Measurements from ENCODE around the gene IFRD2.
A peak's percentile ranks its signal among the peaks of the same experiment; 100 is the strongest.

The IFRD2 gene

DNA sequence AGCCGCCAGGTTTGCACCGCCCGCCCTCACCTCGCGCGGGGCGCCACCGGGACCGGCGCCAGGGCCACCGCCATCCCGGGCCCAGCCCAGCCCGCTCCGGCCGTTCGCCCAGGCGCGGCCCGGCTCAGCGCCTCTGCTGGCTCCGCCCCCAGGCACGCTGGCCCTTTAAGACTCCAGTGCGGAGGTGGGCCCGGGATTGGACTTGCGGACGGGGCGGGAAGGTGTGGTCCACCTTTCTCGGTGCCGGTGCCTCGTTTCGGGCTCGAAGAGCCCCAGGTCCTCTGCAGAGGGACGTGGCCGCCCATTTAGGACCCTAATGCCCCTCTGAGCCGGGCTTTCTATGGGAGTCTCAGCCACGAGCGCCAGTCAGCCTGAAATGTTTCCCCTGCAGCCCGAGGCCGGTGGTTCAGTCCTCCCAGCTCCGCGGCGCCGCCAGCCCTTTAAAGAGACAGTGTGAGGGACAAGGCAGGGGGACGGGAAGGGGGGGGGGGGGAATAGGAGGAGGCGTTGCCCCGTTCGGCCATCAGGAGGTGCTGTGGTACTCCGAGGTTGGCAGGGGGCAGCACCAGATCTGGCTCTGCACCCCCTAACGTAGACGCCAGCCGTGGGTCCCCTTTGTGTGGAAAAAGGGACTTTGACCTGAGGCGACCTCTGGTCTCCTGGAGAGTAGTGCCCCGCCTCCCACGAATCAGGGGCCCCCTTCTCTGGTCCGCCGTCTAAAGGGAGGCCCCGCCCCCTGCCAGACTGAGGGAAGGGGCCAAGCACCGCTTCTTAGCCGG, 29.3 kb upstream of the IFRD2 start:
- DNase-seq (ENCODE audit: low read depth, low spot score), result peak; percentile 45
- peaks cover 15% of the 10 kb centered on the region; the same call in 1 of the 2 replicates for H3K36me3 ChIP-seq (ENCODE audit: insufficient read depth, low read length)
- TF ChIP-seq EZH2 (IDR thresholded peaks at IDR 0.05) (no peak), POLR2AphosphoS5 (IDR thresholded peaks at IDR 0.05; ENCODE audit: borderline replicate concordance, low read depth, low read length) (no peak; the same call in 1 of the 2 replicates), FOXP2 (optimal IDR thresholded peaks at IDR 0.05; ENCODE audit: control extremely low read depth, extremely low read length, insufficient read depth) (no peak)
- H3K9ac ChIP-seq (ENCODE audit: insufficient read length), result peak overlapping the region; percentile 97
- H3K27ac ChIP-seq, result peak overlapping the region; percentile 95
- no peaks in the 10 kb centered on the region for H3K9me3 ChIP-seq (ENCODE audit: low read depth, low read length)
- peak overlapping the region; percentile 83 for H3K4me3 ChIP-seq

DNA sequence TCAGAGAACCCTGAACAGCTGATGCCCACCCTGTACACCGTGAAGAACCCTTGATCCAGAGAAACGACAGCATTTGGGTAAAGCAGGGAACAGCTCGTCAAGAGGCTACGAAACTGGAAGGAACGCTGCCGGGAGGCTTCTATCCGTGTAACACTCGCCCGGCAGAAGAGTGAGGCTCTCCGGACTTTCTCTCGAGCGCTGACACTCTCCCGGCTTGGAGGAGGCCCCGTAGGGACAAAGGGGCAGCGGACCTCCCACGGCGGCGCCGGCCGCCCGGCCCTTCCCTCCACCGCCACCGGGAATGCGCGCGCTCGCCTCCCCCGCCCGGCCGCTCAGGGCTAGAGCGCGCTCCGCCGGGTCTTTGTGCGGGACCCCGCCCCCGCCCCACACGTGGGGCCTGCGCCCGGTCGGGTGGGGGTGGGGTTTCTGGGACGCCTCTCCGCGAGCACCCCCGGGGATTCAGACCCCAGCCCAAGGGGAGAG, 28.7 kb upstream of the IFRD2 start:
- DNase-seq (ENCODE audit: low read depth, low spot score), result no peak
- H3K9me3 ChIP-seq (ENCODE audit: low read depth, low read length), result no peaks in the 10 kb centered on the region
- H3K4me3 ChIP-seq, result peak overlapping the region; percentile 83
- no peak for TF ChIP-seq FOXP2 (optimal IDR thresholded peaks at IDR 0.05; ENCODE audit: control extremely low read depth, extremely low read length, insufficient read depth)
- no peak for TF ChIP-seq POLR2AphosphoS5 (IDR thresholded peaks at IDR 0.05; ENCODE audit: borderline replicate concordance, low read depth, low read length)
- no peak for TF ChIP-seq EZH2 (IDR thresholded peaks at IDR 0.05)
- H3K27ac ChIP-seq, result peak overlapping the region; percentile 95
- peak overlapping the region; percentile 97 for H3K9ac ChIP-seq (ENCODE audit: insufficient read length)
- H3K36me3 ChIP-seq (ENCODE audit: insufficient read depth, low read length), result peaks cover 15% of the 10 kb centered on the region; the same call in 1 of the 2 replicates

DNA sequence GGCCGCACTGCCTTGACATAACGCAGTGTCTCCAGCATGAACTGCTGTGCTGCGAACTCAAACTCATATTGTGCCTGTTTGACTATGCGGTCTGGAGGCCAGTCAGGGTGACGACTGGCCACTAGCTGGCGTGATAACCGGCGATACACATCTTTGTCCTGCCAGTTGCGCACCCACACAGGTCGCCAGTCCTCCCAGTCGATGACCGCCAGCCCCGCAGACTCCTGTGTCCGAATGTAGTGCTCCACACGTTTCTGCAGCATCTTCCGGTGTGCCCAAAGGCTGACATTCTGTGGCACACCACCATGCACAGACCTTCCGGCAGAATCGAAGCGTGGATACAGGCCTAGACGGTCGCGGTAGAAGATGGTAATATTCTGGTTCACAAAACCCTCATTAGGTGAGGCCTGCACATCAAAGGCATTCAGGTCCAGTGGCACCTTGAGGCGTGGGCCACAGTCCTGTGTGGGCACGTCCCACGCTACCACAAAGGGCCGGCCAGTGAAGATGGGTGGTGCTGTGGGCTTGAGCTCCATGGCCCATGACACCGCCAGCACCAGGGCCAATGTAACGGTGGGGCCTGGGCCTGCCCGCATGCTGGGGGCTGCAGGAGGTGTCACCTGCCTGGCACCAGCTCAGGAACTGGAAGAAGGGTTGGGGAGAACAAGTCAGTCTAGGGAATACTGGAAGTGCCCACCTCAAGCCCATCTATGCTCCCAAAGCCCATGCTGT, 27.8 kb upstream of the IFRD2 start:
- Histone ChIP-seq H3K4me3 (peak overlapping the region; percentile 83), H3K27ac (peak overlapping the region; percentile 31; the same call in 1 of the 2 replicates), H3K36me3 (ENCODE audit: insufficient read depth, low read length) (peaks cover 15% of the 10 kb centered on the region; the same call in 1 of the 2 replicates), H3K9me3 (ENCODE audit: low read depth, low read length) (no peaks in the 10 kb centered on the region), H3K9ac (ENCODE audit: insufficient read length) (peak overlapping the region; percentile 97)
- TF ChIP-seq POLR2AphosphoS5 (IDR thresholded peaks at IDR 0.05; ENCODE audit: borderline replicate concordance, low read depth, low read length) (no peak), FOXP2 (optimal IDR thresholded peaks at IDR 0.05; ENCODE audit: control extremely low read depth, extremely low read length, insufficient read depth) (no peak), EZH2 (IDR thresholded peaks at IDR 0.05) (no peak)
- DNase-seq (ENCODE audit: low read depth, low spot score), result no peak

DNA sequence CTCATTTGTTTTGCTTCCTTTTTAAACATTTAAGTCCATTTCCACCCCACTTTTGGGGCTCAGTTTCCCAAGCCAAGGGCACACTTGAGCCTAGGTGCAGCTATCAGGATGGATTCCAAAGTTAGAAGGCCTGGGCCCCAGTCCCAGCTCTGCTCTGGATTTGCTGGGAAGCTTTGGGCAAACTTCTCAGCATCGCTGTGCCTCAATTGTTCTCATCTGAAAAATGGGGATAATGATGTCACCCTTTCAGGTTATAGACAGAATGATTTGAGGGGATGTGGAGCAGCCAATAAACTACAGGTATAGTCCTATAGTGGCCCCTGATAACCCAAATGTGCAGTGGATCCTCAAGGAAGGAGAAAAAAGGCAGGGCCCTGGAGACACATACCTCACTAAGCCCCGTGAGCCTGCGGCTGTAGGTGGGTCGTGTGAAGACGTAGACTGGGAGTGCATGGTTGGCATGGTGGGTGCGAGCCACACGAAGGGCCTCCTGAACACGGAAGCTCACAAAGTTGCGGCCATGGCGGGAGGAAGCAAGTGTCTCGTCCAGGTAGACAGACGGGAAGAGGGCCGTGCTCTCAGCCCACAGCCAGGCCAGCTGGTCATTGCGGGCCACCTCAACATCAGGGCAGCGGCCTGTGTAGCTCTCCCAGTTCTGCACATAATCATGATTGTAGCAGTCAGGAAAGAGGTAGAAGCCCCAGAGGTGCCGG, 27.1 kb upstream of the IFRD2 start:
- no peak overlapping the region for H3K27ac ChIP-seq
- no peak overlapping the region for H3K4me3 ChIP-seq
- H3K9ac ChIP-seq (ENCODE audit: insufficient read length), result no peak overlapping the region
- H3K36me3 ChIP-seq (ENCODE audit: insufficient read depth, low read length), result peaks cover 15% of the 10 kb centered on the region; the same call in 1 of the 2 replicates
- DNase-seq (ENCODE audit: low read depth, low spot score), result no peak
- TF ChIP-seq FOXP2 (optimal IDR thresholded peaks at IDR 0.05; ENCODE audit: control extremely low read depth, extremely low read length, insufficient read depth), result no peak
- TF ChIP-seq POLR2AphosphoS5 (IDR thresholded peaks at IDR 0.05; ENCODE audit: borderline replicate concordance, low read depth, low read length), result no peak
- TF ChIP-seq EZH2 (IDR thresholded peaks at IDR 0.05), result no peak
- H3K9me3 ChIP-seq (ENCODE audit: low read depth, low read length), result no peaks in the 10 kb centered on the region

DNA sequence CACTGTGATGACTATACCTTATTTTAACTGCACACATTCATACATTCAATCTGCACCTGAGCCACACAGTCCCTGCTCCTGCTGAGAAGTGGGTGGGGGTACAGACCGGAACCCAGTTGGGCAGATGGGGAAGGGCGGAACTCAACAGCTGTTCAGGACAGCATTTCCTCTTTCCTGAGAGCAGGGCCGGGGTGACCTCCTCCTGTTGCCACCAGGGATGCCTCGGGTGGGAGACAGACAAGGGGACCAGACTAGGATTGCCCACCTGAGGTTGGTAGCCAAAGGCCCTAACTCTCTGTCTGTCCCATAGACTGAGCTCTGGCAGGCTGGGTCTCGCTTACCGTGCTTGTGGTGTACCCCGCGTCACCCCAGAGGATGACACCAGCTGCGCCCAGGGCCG, 26.4 kb upstream of the IFRD2 start:
- Histone ChIP-seq H3K4me3 (no peak overlapping the region), H3K27ac (no peak overlapping the region), H3K9ac (ENCODE audit: insufficient read length) (no peak overlapping the region), H3K9me3 (ENCODE audit: low read depth, low read length) (no peaks in the 10 kb centered on the region), H3K36me3 (ENCODE audit: insufficient read depth, low read length) (peaks cover 15% of the 10 kb centered on the region; the same call in 1 of the 2 replicates)
- DNase-seq (ENCODE audit: low read depth, low spot score), result no peak
- TF ChIP-seq POLR2AphosphoS5 (IDR thresholded peaks at IDR 0.05; ENCODE audit: borderline replicate concordance, low read depth, low read length) (no peak), EZH2 (IDR thresholded peaks at IDR 0.05) (no peak), FOXP2 (optimal IDR thresholded peaks at IDR 0.05; ENCODE audit: control extremely low read depth, extremely low read length, insufficient read depth) (no peak)

DNA sequence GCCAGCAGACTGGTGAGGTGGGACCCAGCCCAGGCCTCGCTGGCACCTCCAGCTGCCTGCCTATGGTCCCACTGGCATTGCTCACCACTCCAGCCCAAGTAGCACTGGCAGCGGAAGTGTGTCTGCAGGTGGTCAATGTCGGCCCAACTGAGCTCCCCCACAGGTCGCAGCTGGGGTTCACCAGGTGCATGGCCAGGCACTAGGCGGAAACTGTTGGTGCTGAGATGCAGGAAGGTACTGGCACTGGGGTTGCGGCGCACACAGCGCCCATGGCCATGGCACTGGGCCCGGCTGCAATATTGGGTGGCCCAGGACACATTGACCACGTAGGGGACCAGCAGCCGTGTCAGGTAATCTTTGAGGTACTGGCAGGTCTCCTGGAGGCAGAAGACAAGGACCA, 25.9 kb upstream of the IFRD2 start:
- Histone ChIP-seq H3K4me3 (no peak overlapping the region), H3K9ac (ENCODE audit: insufficient read length) (no peak overlapping the region), H3K9me3 (ENCODE audit: low read depth, low read length) (no peaks in the 10 kb centered on the region), H3K36me3 (ENCODE audit: insufficient read depth, low read length) (peaks cover 15% of the 10 kb centered on the region; the same call in 1 of the 2 replicates), H3K27ac (no peak overlapping the region)
- TF ChIP-seq POLR2AphosphoS5 (IDR thresholded peaks at IDR 0.05; ENCODE audit: borderline replicate concordance, low read depth, low read length) (no peak), FOXP2 (optimal IDR thresholded peaks at IDR 0.05; ENCODE audit: control extremely low read depth, extremely low read length, insufficient read depth) (no peak), EZH2 (IDR thresholded peaks at IDR 0.05) (no peak)
- DNase-seq (ENCODE audit: low read depth, low spot score), result no peak

DNA sequence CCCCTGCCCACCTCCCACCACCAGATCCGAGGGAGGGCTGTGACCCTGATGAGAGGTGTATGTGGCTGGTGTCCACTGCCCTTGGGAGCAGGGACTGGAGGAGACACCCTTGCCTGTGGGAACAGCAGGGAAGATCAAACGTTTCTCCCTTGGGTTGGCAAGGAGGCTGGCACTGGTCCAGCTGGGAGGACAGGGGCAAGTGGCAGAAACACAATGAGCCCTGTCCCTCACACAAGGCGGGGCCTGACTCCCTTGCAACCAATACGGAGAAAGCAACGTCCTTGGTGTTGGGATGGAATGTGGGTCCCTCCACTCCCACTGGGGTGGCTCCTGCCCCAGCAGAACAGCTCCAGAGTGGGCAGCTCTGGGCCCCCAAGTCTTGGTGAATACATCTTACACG, 25.1 kb upstream of the IFRD2 start:
- Histone ChIP-seq H3K9me3 (ENCODE audit: low read depth, low read length) (no peaks in the 10 kb centered on the region), H3K9ac (ENCODE audit: insufficient read length) (no peak overlapping the region), H3K36me3 (ENCODE audit: insufficient read depth, low read length) (peaks cover 15% of the 10 kb centered on the region; the same call in 1 of the 2 replicates), H3K4me3 (no peak overlapping the region), H3K27ac (no peak overlapping the region)
- no peak for TF ChIP-seq POLR2AphosphoS5 (IDR thresholded peaks at IDR 0.05; ENCODE audit: borderline replicate concordance, low read depth, low read length)
- no peak for DNase-seq (ENCODE audit: low read depth, low spot score)
